CD4-positive, CD25-positive, alpha-beta regulatory T cell (primary cell): ENCODE results near the gene HAPLN1. TPM values are rescaled to one million over a fixed set of nuclear protein-coding genes. Genes with fewer than 3 reads are reported as not detected.

Experiments used
- ATAC-seq, 2 donors: fragments of 150-1000 bp; cut with Tn5 transposase; one replicate each; pipeline ENCODE4 v1.10.0; 2021; ENCODE audit warnings: low read depth in 2 of 2, moderate number of reproducible peaks in 2 of 2, moderate library complexity in 1 of 2
- DNase-seq, 3 donors: peaks; one replicate each; pipeline versions ENCODE4 v3.0.0 to v3.0.0-alpha.2; 2012 to 2022; ENCODE audit warnings: mixed read lengths in 1 of 3
- H3K27ac ChIP-seq: one replicate; pipeline ENCODE4 v1.7.0; 2013; ENCODE audit warnings: mild to moderate bottlenecking, low read length; ENCODE audit not compliant: insufficient read depth, poor library complexity, severe bottlenecking
- H3K27me3 ChIP-seq: one replicate; pipeline ENCODE4 v1.7.0; 2013; ENCODE audit warnings: low read length; ENCODE audit not compliant: control insufficient read depth, insufficient read depth
- H3K36me3 ChIP-seq: one replicate; pipeline ENCODE4 v1.7.0; 2013; ENCODE audit warnings: mild to moderate bottlenecking, low read length, moderate library complexity; ENCODE audit not compliant: control insufficient read depth, insufficient read depth
- H3K4me1 ChIP-seq: 2 replicates; pipeline ENCODE4 v1.7.0; 2013; ENCODE audit warnings: mild to moderate bottlenecking, low read length; ENCODE audit not compliant: insufficient read depth, control insufficient read depth, poor library complexity, severe bottlenecking
- H3K4me3 ChIP-seq: one replicate; pipeline ENCODE4 v1.7.0; 2013; ENCODE audit warnings: low read depth, mild to moderate bottlenecking, low read length, moderate library complexity
- H3K9me3 ChIP-seq, 2 experiments: 1 replicate in 1 of 2; 2 replicates in 1 of 2; pipeline ENCODE4 v1.7.0; 2013; ENCODE audit warnings: low read length in 2 of 2, mild to moderate bottlenecking in 1 of 2, moderate library complexity in 1 of 2; ENCODE audit not compliant: control insufficient read depth in 2 of 2
- H3K27ac Mint-ChIP-seq, 3 donors: one replicate each; pipeline ENCODE4 v1.8.0; 2020 to 2022; ENCODE audit warnings: mild to moderate bottlenecking in 3 of 3, mixed read lengths in 3 of 3, moderate library complexity in 2 of 3
- H3K27me3 Mint-ChIP-seq: one replicate; pipeline ENCODE4 v1.8.0; 2022; ENCODE audit warnings: mild to moderate bottlenecking, mixed read lengths
- H3K36me3 Mint-ChIP-seq: one replicate; pipeline ENCODE4 v1.8.0; 2020; ENCODE audit warnings: mixed read lengths
- H3K4me1 Mint-ChIP-seq, 4 donors: one replicate each; pipeline ENCODE4 v1.8.0; 2020 to 2022; ENCODE audit warnings: mixed read lengths in 4 of 4, mild to moderate bottlenecking in 1 of 4
- H3K4me3 Mint-ChIP-seq, 4 donors: one replicate each; pipeline ENCODE4 v1.8.0; 2020 to 2022; ENCODE audit warnings: mild to moderate bottlenecking in 4 of 4, mixed read lengths in 4 of 4, moderate library complexity in 3 of 4
- H3K9me3 Mint-ChIP-seq, 7 donors: one replicate each; pipeline ENCODE4 v1.8.0; 2020 to 2022; ENCODE audit warnings: mixed read lengths in 7 of 7, mild to moderate bottlenecking in 3 of 7, moderate library complexity in 2 of 7
- polyA plus RNA-seq, 4 donors: library from polyadenylated mRNA; unstranded; fragments of 300-500 nt; fragmentation: Illumina TruSeq; gene quantifications; one replicate each; pipeline ENCODE4 v1.2.3, GENCODE V29; 2021
- total RNA-seq: library from RNA; stranded (reverse); gene quantifications from one replicate; pipeline ENCODE4 v1.2.3, GENCODE V29; 2022

The HAPLN1 gene
- total and polyA plus RNA-seq, 5 donors from 2014 or later = not detected

DNA sequence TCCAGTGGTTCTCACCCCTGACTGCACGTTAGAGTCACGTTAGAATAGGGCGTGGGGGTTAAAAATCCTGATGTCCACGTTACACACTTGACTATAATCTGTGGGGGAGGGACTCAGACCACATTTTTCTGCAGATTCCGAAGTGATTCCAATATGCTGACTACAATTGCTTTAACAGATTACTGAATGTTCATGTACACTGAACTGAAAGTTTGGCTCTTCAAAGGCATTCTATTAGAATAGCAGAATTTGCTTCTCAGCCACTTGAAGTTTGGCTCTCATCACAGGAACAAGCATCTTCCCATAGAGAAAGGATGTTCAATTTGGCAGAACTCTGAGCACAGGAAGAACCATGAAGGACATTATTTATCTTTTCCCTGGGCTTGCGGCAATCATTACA lies 84.5 kb downstream of the HAPLN1 start:
- no peak overlapping the region for H3K27ac Mint-ChIP-seq
- H3K4me1 Mint-ChIP-seq = no peaks in the 10 kb centered on the region
- no peaks in the 10 kb centered on the region for H3K4me1 ChIP-seq
- no peaks in the 10 kb centered on the region for H3K9me3 ChIP-seq
- H3K4me3 Mint-ChIP-seq = no peak overlapping the region
- no peaks in the 10 kb centered on the region for H3K27me3 ChIP-seq
- ATAC-seq (no peak), DNase-seq (no peak)
- H3K36me3 Mint-ChIP-seq = no peaks in the 10 kb centered on the region
- H3K36me3 ChIP-seq = no peaks in the 10 kb centered on the region
- peaks cover 4% of the 10 kb centered on the region for H3K27me3 Mint-ChIP-seq
- no peak overlapping the region for H3K27ac ChIP-seq
- H3K4me3 ChIP-seq = no peak overlapping the region
- no peaks in the 10 kb centered on the region for H3K9me3 Mint-ChIP-seq

DNA sequence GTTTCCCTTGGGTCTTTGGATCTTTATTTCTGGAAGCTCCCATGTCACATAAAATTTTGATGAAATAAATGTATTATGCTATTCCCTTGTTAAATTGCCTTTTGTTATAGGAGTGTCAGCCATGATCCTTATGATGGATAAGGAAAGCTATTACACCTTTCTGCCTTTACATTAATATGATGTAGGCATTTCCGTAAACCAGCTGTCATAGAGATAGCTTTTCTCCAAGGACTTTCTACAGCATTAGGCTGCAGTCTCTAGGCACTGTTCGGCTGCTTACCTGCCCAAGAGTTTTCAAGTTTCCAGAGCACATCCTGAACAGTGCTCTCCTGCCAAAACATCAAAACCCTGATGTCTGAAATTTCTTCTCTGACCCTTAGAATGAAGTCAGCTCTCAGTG lies 87.4 kb downstream of the HAPLN1 start:
- Histone ChIP-seq H3K27me3 (no peaks in the 10 kb centered on the region), H3K9me3 (no peaks in the 10 kb centered on the region), H3K27ac (no peak overlapping the region), H3K36me3 (no peaks in the 10 kb centered on the region), H3K4me3 (no peak overlapping the region), H3K4me1 (no peaks in the 10 kb centered on the region)
- H3K4me3 Mint-ChIP-seq = no peak overlapping the region
- H3K36me3 Mint-ChIP-seq = no peaks in the 10 kb centered on the region
- H3K27me3 Mint-ChIP-seq = peaks cover 4% of the 10 kb centered on the region
- no peaks in the 10 kb centered on the region for H3K9me3 Mint-ChIP-seq
- ATAC-seq = no peak
- no peak overlapping the region for H3K27ac Mint-ChIP-seq
- H3K4me1 Mint-ChIP-seq = no peaks in the 10 kb centered on the region
- DNase-seq = no peak

DNA sequence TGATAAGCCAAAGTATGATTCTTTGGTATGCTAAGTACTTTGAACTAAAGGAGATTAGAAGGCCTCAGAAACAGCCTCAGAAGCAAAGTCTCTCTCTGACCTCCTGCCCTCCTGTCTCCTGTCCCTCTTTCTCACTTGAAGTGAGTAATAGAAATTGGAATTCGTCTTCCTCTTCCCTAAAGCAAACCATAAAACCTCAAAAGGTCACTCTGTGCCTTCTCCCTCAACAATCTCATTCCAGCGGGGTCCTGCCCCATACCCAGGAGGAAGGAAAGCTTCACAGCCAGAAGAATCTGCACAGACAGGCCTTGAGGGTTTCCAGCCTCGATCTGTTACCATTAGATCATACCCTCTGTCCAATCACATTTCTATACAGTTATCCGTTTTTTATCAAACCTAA lies 87.8 kb downstream of the HAPLN1 start:
- H3K27ac Mint-ChIP-seq = no peak overlapping the region
- no peak overlapping the region for H3K27ac ChIP-seq
- H3K9me3 Mint-ChIP-seq = no peaks in the 10 kb centered on the region
- no peak overlapping the region for H3K4me3 ChIP-seq
- H3K27me3 Mint-ChIP-seq = peaks cover 4% of the 10 kb centered on the region
- no peak overlapping the region for H3K4me3 Mint-ChIP-seq
- H3K4me1 Mint-ChIP-seq = no peaks in the 10 kb centered on the region
- H3K36me3 ChIP-seq = no peaks in the 10 kb centered on the region
- DNase-seq = no peak
- H3K36me3 Mint-ChIP-seq = no peaks in the 10 kb centered on the region
- no peaks in the 10 kb centered on the region for H3K27me3 ChIP-seq
- no peaks in the 10 kb centered on the region for H3K9me3 ChIP-seq
- ATAC-seq = no peak
- H3K4me1 ChIP-seq = no peaks in the 10 kb centered on the region

DNA sequence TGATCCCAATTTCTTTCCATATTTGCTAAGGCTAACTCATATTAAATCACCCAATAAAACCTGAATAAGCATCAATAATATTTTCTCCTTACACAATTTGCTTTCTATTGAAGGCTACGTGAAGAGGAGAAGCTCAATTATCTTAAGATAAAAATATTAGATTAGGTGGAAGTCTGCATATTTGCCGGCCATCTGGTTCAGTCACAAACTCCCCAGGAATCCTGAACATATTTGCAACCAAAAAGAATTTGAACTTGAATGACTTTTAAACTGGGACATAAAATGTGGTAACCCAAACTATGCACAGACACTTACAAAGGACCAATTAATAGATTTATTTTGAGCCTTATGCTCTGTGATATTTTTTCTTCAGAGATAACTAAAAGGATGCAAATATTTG lies 92.3 kb downstream of the HAPLN1 start:
- Mint-ChIP-seq H3K27ac (no peak overlapping the region), H3K27me3 (no peaks in the 10 kb centered on the region), H3K9me3 (peaks cover 0 to 4% (median 0%) of the 10 kb centered on the region in 7 donors), H3K4me1 (no peaks in the 10 kb centered on the region), H3K4me3 (no peak overlapping the region), H3K36me3 (no peaks in the 10 kb centered on the region)
- DNase-seq (no peak), ATAC-seq (no peak)
- H3K4me1 ChIP-seq = no peaks in the 10 kb centered on the region
- no peak overlapping the region for H3K4me3 ChIP-seq
- no peaks in the 10 kb centered on the region for H3K9me3 ChIP-seq
- H3K36me3 ChIP-seq = no peaks in the 10 kb centered on the region
- no peaks in the 10 kb centered on the region for H3K27me3 ChIP-seq
- no peak overlapping the region for H3K27ac ChIP-seq

DNA sequence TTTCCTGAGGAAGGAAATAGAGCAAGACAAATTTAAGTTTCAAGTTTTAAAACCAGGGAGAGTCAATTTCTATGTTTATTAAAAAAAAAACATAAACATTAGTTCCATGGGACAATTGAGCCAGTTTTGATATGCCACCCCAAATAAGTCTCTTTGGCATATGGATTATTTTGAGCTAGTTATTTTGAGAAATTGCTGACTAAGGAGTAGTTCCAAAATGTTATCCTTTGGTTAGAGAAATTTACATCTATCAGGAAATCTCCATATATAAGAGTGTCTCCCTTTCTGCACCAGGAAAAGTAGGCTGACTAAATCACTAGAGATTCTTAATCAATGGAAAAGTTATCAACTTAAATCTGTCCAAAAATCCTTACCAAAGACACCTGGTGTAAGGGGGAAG lies 105.8 kb downstream of the HAPLN1 start:
- H3K4me3 Mint-ChIP-seq = no peak overlapping the region
- no peaks in the 10 kb centered on the region for H3K4me1 ChIP-seq

DNA sequence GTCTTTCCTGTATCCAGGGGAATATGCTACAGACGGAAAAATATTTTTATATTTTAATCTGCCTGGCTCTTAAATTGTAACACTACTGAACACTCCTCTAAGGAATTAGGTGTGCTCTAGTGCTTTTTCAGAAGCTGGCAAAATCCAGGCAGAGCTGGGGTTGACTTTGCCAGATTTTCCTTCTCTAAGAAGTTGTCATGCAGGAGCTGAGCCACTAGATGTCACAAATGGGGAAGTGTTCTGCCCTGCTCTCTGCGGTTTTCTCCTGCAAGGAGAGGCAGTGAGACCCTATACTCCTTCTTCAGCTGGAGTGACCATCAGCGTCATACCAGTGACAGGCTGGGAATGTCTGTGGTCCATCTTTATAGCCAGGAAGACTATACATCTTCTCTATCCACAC lies 112.5 kb downstream of the HAPLN1 start:
- H3K4me1 Mint-ChIP-seq = no peaks in the 10 kb centered on the region
- Histone ChIP-seq H3K27ac (no peak overlapping the region), H3K27me3 (no peaks in the 10 kb centered on the region), H3K4me3 (no peak overlapping the region), H3K9me3 (no peaks in the 10 kb centered on the region), H3K36me3 (no peaks in the 10 kb centered on the region), H3K4me1 (no peaks in the 10 kb centered on the region)
- H3K9me3 Mint-ChIP-seq = peaks cover 0 to 3% (median under 1%) of the 10 kb centered on the region in 7 donors
- DNase-seq = peak in 1 of 3 donors; percentile 1
- H3K27me3 Mint-ChIP-seq = no peaks in the 10 kb centered on the region
- H3K27ac Mint-ChIP-seq = no peak overlapping the region
- H3K4me3 Mint-ChIP-seq = no peak overlapping the region
- no peak for ATAC-seq
- H3K36me3 Mint-ChIP-seq = no peaks in the 10 kb centered on the region

More for the DNA sequence above, 105.8 kb downstream of the HAPLN1 start:
- Histone ChIP-seq H3K36me3 (no peaks in the 10 kb centered on the region), H3K9me3 (no peaks in the 10 kb centered on the region), H3K27me3 (no peaks in the 10 kb centered on the region), H3K4me3 (no peak overlapping the region), H3K27ac (no peak overlapping the region)
- H3K27ac Mint-ChIP-seq = no peak overlapping the region
- DNase-seq (no peak), ATAC-seq (no peak)
- no peaks in the 10 kb centered on the region for H3K36me3 Mint-ChIP-seq
- no peaks in the 10 kb centered on the region for H3K4me1 Mint-ChIP-seq
- no peaks in the 10 kb centered on the region for H3K27me3 Mint-ChIP-seq
- peaks cover 0 to 16% (median 7%) of the 10 kb centered on the region in 7 donors for H3K9me3 Mint-ChIP-seq

GRCh38 chr5:83595217-83595616 lies 125.4 kb downstream of the HAPLN1 start:
- Mint-ChIP-seq H3K9me3 (peaks cover 0 to 3% (median 0%) of the 10 kb centered on the region in 7 donors), H3K36me3 (no peaks in the 10 kb centered on the region), H3K27ac (no peak overlapping the region), H3K4me1 (no peaks in the 10 kb centered on the region), H3K27me3 (peaks cover 4% of the 10 kb centered on the region), H3K4me3 (no peak overlapping the region)
- Histone ChIP-seq H3K4me3 (no peak overlapping the region), H3K27me3 (no peaks in the 10 kb centered on the region), H3K4me1 (no peaks in the 10 kb centered on the region), H3K9me3 (no peaks in the 10 kb centered on the region), H3K27ac (no peak overlapping the region), H3K36me3 (no peaks in the 10 kb centered on the region)
- DNase-seq = no peak
- ATAC-seq = no peak

DNA sequence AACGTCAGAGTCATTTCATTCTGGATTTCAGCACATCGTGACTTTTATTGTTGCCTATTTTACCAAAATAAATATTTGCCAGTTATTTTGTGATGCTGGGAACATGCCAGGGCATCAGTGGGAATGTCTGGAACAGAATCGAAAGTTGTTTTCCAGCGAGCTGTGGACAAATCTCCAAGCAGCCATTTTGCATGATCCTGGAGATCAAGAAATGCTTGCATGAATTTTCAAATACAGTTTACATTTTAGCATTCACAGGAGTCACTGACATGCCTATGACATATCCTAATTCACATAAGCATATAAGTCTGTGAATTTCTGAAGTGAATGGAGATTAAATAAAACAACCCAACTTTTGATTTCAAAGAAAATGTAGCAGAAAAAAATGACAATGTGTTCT lies 129.7 kb downstream of the HAPLN1 start:
- H3K4me1 Mint-ChIP-seq = no peaks in the 10 kb centered on the region
- Histone ChIP-seq H3K27ac (no peak overlapping the region), H3K36me3 (no peaks in the 10 kb centered on the region), H3K27me3 (no peaks in the 10 kb centered on the region), H3K4me1 (no peaks in the 10 kb centered on the region), H3K4me3 (no peak overlapping the region), H3K9me3 (no peaks in the 10 kb centered on the region)
- peaks cover 4% of the 10 kb centered on the region for H3K27me3 Mint-ChIP-seq
- H3K36me3 Mint-ChIP-seq = no peaks in the 10 kb centered on the region
- no peak for ATAC-seq
- H3K27ac Mint-ChIP-seq = no peak overlapping the region
- H3K9me3 Mint-ChIP-seq = peaks cover 0 to 3% (median 0%) of the 10 kb centered on the region in 7 donors
- no peak for DNase-seq
- no peak overlapping the region for H3K4me3 Mint-ChIP-seq
